Stimulated activated memory B cell treated with anti-CD40 and anti-IgM and Interleukin-4, amounts not matched to agents 10 μg/mL and 1 μg/mL and 100 μg/mL, for 72 hours (primary cell): ENCODE data around the gene MYL11.

Experiments used
- ATAC-seq: fragments of 150-1000 bp; cut with Tn5 transposase; 2 replicates; pipeline ENCODE4 v1.10.0; 2021
- H3K27ac Mint-ChIP-seq: one replicate; pipeline ENCODE4 v1.8.0; 2022; ENCODE audit warnings: mild to moderate bottlenecking, mixed read lengths
- H3K27me3 Mint-ChIP-seq: one replicate; pipeline ENCODE4 v1.8.0; 2022; ENCODE audit warnings: mixed read lengths
- H3K36me3 Mint-ChIP-seq: one replicate; pipeline ENCODE4 v1.8.0; 2022; ENCODE audit warnings: mixed read lengths
- H3K4me1 Mint-ChIP-seq: one replicate; pipeline ENCODE4 v1.8.0; 2022; ENCODE audit warnings: mixed read lengths
- H3K4me3 Mint-ChIP-seq: one replicate; pipeline ENCODE4 v1.8.0; 2022; ENCODE audit warnings: mild to moderate bottlenecking, moderate library complexity, mixed read lengths
- H3K9me3 Mint-ChIP-seq: one replicate; pipeline ENCODE4 v1.8.0; 2022; ENCODE audit warnings: mixed read lengths

Gene MYL11

DNA sequence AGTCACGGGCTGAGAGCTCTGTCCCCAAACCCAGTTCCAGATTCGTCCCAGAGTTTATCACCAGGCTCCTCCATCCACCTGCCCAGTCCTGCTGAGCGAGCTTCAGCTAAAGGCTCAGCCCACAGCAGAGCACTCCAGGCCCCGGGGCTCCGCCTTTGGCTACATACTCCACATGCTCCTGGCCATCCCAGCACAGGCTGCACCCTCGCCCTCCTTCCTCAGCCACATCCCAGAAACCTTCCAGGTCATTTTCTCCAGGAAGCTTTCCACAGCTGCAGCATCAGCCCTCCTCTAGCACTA lies 14.8 kb upstream of the MYL11 start:
- no peak for ATAC-seq
- Mint-ChIP-seq H3K27me3 (no peaks in the 10 kb centered on the region), H3K36me3 (peaks cover 53% of the 10 kb centered on the region), H3K4me3 (no peak overlapping the region), H3K9me3 (no peaks in the 10 kb centered on the region), H3K4me1 (peaks cover 24% of the 10 kb centered on the region), H3K27ac (no peak overlapping the region)

DNA sequence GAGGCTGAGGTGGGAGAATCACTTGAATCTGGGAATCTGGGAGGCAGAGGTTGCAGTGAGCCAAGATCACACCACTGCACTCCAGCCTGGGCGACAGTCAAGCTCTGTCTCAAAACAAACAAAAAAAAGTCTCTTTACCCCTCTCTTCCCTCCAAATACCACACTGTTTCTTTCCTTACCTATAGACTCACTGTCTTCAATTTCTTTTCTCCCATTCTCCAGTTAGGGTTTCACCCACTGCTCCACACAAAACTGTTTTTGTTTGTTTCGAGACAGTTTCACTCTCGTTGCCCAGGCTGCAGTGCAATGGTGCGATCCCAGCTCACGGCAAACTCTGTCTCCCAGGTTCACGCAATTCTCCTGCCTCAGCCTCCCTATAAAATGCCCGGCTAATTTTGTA lies 13.4 kb upstream of the MYL11 start:
- Mint-ChIP-seq H3K4me1 (peaks cover 18% of the 10 kb centered on the region), H3K36me3 (peaks cover 61% of the 10 kb centered on the region), H3K9me3 (no peaks in the 10 kb centered on the region), H3K27me3 (no peaks in the 10 kb centered on the region), H3K27ac (no peak overlapping the region), H3K4me3 (no peak overlapping the region)
- no peak for ATAC-seq

DNA sequence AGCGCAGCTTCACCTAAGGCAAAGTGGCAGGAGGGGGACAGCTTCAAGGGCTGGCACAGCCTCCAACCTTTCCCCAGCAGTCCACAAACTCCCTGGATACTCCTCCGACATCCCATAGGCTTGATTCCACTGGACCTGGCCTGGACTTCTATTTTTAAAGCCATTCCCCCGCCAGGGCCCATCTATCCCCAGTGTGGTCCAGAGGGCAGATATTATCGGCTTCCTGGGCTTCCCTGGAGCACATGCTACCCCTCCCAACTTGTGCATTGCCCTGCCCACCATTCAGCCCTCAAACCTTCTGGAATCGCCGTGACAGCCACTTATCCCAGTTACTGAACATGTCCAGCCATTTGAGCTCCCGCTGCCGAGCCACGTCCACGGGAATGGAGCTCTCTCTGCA lies 9.4 kb upstream of the MYL11 start:
- no peaks in the 10 kb centered on the region for H3K27me3 Mint-ChIP-seq
- H3K9me3 Mint-ChIP-seq: no peaks in the 10 kb centered on the region
- H3K36me3 Mint-ChIP-seq: peaks cover 52% of the 10 kb centered on the region
- no peak overlapping the region for H3K27ac Mint-ChIP-seq
- no peak for ATAC-seq
- no peak overlapping the region for H3K4me3 Mint-ChIP-seq
- peaks cover 34% of the 10 kb centered on the region for H3K4me1 Mint-ChIP-seq

DNA sequence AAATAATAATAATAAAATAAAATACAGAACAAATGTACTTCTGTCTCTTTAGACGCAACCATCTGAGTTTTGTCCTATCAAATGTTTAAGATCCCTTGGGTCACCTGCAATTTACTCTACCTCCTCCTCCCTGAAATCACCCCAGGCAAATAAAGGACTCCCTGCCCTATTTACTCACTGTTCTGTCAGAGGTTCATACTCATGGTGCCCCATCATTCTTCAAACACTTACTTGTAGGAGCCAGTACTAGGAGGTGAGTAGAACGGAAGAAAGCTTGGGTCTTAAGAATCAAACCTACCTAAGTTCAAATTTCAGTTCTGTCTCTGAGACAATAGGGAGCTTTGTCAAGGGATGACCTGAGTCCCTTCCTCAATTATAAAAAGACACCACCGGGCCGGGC lies 8.1 kb upstream of the MYL11 start:
- Mint-ChIP-seq H3K4me1 (peaks cover 39% of the 10 kb centered on the region), H3K36me3 (peaks cover 40% of the 10 kb centered on the region), H3K9me3 (no peaks in the 10 kb centered on the region), H3K27ac (no peak overlapping the region), H3K27me3 (no peaks in the 10 kb centered on the region), H3K4me3 (no peak overlapping the region)
- ATAC-seq: no peak

DNA sequence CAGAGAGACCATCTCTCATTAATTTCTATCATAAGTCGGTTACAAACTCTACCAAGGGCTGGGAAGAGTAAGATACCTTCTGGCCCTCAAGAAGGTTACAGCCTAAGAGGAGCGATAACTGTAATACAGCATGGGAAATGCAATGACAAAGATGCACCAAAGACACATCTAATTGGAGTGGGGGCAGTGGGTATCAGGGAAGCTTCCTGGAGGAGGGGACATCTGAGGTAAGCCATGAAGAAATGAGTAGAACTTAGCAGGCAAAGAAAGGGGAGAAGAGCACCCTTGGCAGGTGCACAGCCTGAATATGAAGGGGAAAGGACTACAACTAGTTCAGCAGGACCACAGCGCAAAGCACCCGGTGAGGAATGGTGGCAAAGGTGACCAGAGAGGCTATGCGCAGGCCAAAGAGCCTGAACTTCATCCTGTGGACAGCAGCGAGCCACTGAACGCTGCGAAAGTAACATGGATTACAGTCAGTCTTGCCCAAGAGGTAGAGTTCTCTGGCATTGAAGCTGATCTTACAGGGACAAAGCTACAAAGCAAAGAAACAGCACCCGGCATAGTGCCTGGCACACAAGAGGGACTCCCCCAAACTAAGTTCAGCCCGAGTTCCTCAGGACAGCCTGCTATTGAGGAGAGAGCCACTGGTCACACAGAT lies 7.1 kb upstream of the MYL11 start:
- peak overlapping the region; percentile 79 for H3K4me3 Mint-ChIP-seq
- no peaks in the 10 kb centered on the region for H3K27me3 Mint-ChIP-seq
- H3K9me3 Mint-ChIP-seq: no peaks in the 10 kb centered on the region
- H3K36me3 Mint-ChIP-seq: peaks cover 36% of the 10 kb centered on the region
- peaks cover 47% of the 10 kb centered on the region for H3K4me1 Mint-ChIP-seq
- ATAC-seq: no peak
- peak overlapping the region; percentile 43 for H3K27ac Mint-ChIP-seq

DNA sequence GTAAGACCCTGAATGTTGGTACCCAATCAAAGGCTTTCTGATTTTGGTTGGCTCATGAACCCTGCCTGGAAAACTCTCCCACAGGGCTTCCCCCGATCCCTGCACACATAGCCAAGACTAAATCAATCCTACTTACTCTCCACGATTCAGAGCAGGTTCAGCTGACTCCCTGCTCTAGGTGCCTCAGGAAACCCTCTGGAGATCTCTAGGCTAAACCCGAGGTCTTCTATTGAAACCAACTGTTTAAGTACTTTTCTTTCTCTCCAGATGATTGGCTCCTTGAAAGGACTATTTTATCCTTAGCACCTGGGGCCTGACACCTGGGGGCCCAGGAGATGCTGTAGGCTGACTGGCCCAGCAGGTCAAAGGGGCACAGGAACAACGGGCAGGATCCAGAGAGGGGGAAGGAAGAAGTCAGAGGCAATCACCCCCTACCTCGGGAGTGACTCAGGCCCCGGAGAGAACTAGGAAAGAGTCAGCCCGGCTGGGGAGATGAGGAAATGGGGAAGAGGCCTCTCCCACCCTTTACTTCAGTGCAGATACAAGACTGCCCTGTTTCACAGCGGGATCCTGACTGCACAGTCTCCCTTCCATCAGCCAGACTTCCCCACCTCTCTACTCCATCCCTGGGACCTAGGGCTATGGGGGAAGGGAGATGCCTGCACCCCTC lies 6.3 kb upstream of the MYL11 start:
- peaks cover 30% of the 10 kb centered on the region for H3K36me3 Mint-ChIP-seq
- H3K4me3 Mint-ChIP-seq: peak overlapping the region; percentile 79
- peaks cover 47% of the 10 kb centered on the region for H3K4me1 Mint-ChIP-seq
- H3K27me3 Mint-ChIP-seq: no peaks in the 10 kb centered on the region
- H3K27ac Mint-ChIP-seq: peak overlapping the region; percentile 48
- no peaks in the 10 kb centered on the region for H3K9me3 Mint-ChIP-seq
- ATAC-seq: no peak

DNA sequence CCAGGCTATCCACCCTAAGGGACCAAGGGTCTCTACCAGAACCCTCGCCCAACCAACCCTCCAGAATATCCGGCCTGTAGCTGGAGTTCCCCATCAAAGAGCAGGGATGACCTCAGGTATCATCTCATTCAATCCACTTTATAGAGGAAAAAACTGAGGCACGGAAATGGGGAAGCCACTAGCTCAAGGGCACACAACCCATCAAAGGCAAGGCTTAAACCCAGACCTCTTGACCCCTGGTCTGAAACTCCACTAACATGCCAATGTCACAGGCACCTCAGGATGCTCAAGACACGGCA lies 5.9 kb upstream of the MYL11 start:
- Mint-ChIP-seq H3K27ac (peak overlapping the region; percentile 48), H3K4me3 (peak overlapping the region; percentile 79), H3K4me1 (peaks cover 47% of the 10 kb centered on the region), H3K9me3 (no peaks in the 10 kb centered on the region), H3K27me3 (no peaks in the 10 kb centered on the region), H3K36me3 (peaks cover 25% of the 10 kb centered on the region)
- ATAC-seq: no peak

DNA sequence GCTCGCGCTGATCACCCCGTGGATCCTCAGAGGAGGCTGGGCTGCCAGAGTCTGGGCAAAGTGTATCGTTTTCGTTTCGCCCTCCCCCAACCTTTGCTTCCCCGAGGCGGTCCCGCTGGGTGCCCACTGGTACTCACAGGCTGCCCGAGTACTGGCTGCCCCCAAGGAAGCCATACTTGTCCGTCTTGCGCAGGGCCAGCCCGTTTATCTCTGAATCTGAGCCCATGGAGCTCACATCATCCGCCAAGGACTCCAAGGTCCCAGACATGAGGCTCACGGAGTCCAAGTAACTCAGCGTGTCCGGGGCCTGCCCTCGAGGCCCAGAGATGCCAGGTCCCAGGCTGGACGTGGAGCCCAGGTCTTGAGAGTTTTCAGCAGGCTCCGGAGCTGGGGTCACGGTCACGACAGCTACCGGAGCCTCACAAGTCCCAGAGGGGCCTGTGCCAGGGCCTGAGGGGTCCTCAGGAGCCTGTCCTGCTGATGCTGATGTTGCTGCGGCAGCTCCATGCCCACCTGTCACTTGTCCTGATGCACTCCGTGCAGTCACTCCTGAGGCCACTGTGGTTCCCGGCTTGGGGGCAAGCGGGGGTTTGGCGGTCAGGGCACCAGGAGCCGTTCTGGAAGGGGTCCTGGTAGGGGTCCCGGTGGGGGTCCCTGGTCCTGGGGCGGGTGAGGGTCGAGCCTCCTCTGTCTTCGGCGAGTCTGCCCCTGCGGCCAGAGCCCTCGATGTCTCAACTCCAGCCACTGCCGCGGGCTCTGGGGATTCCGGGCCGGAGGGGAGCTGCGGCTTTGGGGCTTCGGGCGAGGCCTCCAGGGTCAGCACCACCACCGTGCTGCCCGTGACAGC lies 5.3 kb upstream of the MYL11 start:
- ATAC-seq: no peak
- Mint-ChIP-seq H3K36me3 (peaks cover 23% of the 10 kb centered on the region), H3K4me3 (peak overlapping the region; percentile 79), H3K4me1 (peaks cover 47% of the 10 kb centered on the region), H3K27ac (peak overlapping the region; percentile 48), H3K27me3 (no peaks in the 10 kb centered on the region), H3K9me3 (no peaks in the 10 kb centered on the region)

DNA sequence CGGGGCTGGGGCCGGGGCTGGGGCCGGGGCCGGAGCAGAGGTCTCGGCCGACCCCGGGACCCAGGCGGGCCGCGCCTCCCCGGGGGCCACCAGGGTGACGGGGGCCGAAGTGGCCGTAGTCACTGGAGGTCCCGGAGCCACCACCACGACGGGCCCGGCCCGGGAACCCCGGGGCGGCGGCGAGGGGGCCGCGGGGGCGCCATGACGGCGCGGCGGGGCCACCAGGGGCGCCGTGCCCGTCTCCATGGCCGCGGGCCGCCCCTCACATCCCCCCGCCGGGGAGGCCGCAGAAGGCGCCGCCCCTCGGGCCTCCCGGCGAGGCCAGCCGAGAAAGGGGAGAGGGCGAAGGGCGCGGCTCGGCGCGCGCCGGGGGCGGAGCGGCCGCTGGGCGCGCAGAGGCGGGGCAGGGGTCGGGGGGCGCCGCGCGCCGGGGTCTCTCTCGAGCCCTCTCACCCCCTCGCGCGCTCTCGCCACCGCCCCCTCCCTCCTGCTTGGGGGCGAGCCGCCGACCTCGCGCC lies 4.6 kb upstream of the MYL11 start:
- Mint-ChIP-seq H3K27me3 (no peaks in the 10 kb centered on the region), H3K36me3 (peaks cover 17% of the 10 kb centered on the region), H3K27ac (peak overlapping the region; percentile 85), H3K4me3 (peak overlapping the region; percentile 79), H3K9me3 (no peaks in the 10 kb centered on the region), H3K4me1 (peaks cover 47% of the 10 kb centered on the region)
- ATAC-seq: peak; percentile 10

DNA sequence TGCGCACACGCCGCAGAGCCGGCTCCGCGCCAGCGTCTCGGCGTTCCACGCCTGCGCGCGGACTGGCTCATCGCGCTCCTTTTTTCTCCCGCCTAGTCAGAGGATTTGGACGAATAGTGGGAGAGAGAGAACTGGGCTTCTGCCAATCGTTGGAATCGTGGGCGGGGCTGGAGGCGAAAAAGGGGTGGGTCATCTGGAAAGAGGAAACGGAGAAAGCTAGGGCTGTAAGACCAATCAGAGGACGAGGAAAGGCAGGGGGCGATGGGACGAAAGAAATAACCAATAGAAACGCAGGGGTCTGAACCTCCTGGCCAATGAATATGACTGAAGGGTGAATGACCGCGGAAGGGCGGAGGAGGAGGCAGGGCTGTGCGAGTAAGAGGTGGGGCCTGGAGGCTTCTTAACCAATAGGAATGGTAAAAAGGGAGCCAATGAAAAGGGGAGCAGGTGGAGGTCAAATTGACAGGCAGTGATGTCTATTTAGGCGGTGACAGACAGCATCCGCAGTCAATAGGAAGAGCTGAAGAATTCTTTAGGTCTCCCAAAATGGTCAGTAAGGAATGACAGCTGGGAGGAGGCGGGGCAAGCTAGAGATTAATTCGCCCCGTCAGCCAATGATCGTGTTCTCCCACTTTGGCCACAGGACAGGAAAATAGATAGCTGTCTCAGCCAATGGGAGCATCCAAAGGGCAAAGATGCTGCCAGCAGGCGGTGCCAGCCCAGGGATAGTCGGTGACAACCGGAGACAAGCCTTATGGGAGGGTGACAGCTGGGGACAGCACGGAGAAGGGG lies 4.0 kb upstream of the MYL11 start, which contains the start of gene TBC1D10B:
TSS of gene TBC1D10B (minus strand) at position 39 of the 792 bp plus-strand sequence. CDS start 311 bp downstream, outside the sequence.
- peak; percentile 93 for ATAC-seq
- Mint-ChIP-seq H3K9me3 (no peaks in the 10 kb centered on the region), H3K27me3 (no peaks in the 10 kb centered on the region), H3K27ac (peak within 1 kb of the TSS; percentile 85), H3K4me3 (peak within 1 kb of the TSS; percentile 79), H3K4me1 (peaks cover 41% of the 10 kb centered on the region), H3K36me3 (peaks cover 11% of the 10 kb centered on the region)

DNA sequence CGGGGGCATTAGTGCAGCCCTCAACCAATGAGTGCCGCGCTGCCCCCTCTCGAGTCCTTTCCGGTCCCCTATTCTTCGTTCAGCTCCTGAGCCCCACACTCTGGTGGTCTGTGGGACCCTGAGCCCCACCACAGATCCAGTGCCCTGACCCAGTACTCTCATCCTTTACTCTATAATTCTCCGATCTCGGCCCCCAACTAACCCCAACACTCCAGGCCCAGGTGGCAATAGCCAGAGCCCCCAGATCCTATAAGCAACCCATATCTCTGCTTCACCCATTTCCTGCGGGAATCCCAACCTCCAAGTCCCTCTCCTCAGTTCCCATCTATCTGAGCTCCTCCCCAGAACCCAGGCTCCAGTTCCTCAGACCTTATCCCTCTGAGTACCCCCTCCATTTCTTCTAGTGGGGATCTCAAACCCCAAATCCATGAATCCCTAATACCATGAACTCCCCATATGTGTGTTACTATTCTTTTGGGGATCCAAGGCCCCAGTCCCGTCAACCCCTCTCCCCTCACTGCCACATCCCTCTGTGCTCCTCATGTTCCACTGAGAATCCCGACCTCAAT lies 3.3 kb upstream of the MYL11 start:
- Mint-ChIP-seq H3K4me3 (peak overlapping the region; percentile 78), H3K27me3 (no peaks in the 10 kb centered on the region), H3K36me3 (peaks cover 11% of the 10 kb centered on the region), H3K4me1 (peaks cover 41% of the 10 kb centered on the region), H3K27ac (peak overlapping the region; percentile 85), H3K9me3 (no peaks in the 10 kb centered on the region)
- ATAC-seq: no peak

DNA sequence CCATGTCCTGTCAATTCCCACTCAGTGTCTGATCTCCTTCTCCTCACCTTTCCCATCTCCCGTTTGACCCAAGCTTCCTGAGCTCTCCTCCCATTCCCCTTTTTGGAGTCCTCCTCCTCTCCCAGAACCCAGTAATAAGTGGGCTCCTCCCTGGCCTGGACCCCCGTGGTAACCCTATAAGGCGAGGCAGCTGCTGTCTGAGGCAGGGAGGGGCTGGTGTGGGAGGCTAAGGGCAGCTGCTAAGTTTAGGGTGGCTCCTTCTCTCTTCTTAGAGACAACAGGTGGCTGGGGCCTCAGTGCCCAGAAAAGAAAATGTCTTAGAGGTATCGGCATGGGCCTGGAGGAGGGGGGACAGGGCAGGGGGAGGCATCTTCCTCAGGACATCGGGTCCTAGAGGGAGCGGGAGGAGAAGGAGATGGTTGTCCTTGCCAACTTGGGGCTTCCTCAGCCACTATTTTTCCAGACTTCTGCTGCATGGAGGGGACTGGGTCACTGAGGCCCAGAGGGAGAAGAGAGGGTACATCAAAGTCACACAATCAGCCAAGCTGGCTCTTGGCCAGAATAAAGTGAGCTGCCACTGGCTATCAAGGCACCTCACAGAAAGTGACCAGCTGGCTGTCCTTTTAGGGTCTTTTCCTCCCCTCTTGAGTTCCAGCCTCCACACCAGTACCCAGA lies 2.4 kb upstream of the MYL11 start:
- Mint-ChIP-seq H3K4me3 (peak overlapping the region; percentile 78), H3K27me3 (no peaks in the 10 kb centered on the region), H3K4me1 (peaks cover 37% of the 10 kb centered on the region), H3K27ac (peak overlapping the region; percentile 85), H3K36me3 (peaks cover 4% of the 10 kb centered on the region), H3K9me3 (no peaks in the 10 kb centered on the region)
- ATAC-seq: no peak

DNA sequence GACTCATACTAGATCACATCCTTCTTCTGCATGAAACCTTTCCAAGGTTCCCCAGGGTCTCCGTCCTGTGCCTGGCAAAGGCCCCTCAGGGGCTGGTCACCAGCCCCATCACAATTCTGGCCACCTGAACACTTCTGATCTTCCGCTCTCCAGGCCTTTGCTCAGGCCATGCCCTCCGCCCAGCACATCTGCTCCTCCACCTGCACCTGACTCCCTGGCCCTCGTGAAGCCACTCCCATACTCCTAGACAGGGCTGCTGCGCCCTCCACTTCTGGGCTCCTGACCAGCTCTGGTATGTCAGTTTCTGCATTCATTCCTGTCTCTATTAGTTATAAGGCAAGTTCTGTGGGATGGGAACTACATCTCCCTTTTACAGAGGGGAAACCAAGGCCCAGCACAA lies 1.9 kb upstream of the MYL11 start:
- H3K27ac Mint-ChIP-seq: peak overlapping the region; percentile 85
- no peaks in the 10 kb centered on the region for H3K27me3 Mint-ChIP-seq
- no peaks in the 10 kb centered on the region for H3K9me3 Mint-ChIP-seq
- no peaks in the 10 kb centered on the region for H3K36me3 Mint-ChIP-seq
- no peak for ATAC-seq
- H3K4me3 Mint-ChIP-seq: peak overlapping the region; percentile 1
- H3K4me1 Mint-ChIP-seq: peaks cover 37% of the 10 kb centered on the region

DNA sequence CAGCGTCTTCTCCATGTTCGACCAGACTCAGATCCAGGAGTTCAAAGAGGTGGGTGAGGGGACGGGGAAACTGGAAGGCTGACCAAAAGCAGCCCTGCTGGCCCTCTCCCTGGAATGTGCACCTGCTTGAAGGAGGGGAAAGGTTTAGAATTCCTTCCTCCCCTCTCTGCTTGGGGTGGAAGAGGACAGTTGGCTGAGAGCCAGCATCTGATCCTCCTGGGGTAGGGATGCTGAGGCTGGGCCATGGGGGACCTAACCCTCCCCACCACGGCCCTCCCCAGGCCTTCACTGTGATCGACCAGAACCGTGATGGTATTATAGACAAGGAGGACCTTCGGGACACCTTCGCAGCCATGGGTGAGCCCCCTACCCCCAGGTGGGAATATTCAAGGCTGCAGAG lies 1.3 kb downstream of the MYL11 start:
- ATAC-seq: no peak
- no peak overlapping the region for H3K27ac Mint-ChIP-seq
- H3K27me3 Mint-ChIP-seq: no peaks in the 10 kb centered on the region
- H3K9me3 Mint-ChIP-seq: no peaks in the 10 kb centered on the region
- H3K4me3 Mint-ChIP-seq: no peak overlapping the region
- peaks cover 52% of the 10 kb centered on the region for H3K4me1 Mint-ChIP-seq
- peaks cover 19% of the 10 kb centered on the region for H3K36me3 Mint-ChIP-seq
